H4 (cell line): ENCODE results near the gene POLA2. TPM values are rescaled to one million over a fixed set of nuclear protein-coding genes. Genes with fewer than 3 reads are reported as not detected.
"Not testable (repeated sequence)": the region's sequence is repeated elsewhere in the genome, so short reads cannot be mapped to it uniquely, and the experiment has no call there.

Experiments
- DNase-seq: peaks from one replicate; pipeline ENCODE4 v3.0.0-alpha.2; 2015; ENCODE audit warnings: low spot score
- total RNA-seq: library from RNA; depleted of rRNA; stranded (reverse); fragments of >200 nt; shearing (Covaris generic); gene quantifications from 2 replicates; pipeline ENCODE4 v1.2.3, GENCODE V29; 2014

Gene POLA2
- total RNA-seq, 1 experiment from 2014 or later = 40.9 TPM

DNA sequence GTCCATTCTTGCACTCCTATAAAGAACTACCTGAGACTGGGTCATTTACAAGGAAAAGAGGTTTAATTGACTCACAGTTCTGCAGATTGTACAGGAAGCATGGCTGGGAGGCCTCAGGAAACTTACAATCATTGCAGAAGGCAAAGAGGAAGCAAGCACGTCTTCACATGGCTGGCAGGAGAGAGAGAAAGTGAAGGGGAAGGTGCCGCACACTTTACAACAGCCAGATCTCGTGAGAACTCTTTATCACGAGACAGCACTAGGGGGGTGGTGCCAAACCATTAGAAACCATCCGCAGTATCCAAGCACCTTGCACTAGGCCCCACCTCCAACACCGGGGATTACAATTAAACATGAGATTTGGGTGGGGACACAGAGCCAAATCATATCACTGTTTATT is 19.4 kb upstream of the POLA2 start:
- DNase-seq = no peak

DNA sequence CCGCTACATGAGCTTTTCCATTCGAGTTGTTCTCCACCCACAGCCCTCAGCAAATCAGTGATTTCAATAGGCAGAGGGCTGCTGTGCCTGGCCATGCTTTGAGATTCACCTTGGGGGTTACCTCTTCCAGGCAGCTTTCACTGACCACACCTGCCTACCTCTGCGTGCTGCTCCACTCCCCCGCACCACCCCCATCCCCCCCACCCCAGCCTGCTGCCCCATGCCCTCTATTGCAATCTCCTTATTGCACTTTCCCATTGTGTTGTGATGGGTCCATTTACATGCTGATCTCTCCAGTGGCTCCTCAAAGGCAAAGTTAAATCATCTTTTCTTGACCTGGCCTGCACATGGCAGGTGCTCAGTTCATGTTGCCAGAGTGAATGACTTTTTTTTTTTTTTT is 18.0 kb upstream of the POLA2 start:
- DNase-seq = no peak

DNA sequence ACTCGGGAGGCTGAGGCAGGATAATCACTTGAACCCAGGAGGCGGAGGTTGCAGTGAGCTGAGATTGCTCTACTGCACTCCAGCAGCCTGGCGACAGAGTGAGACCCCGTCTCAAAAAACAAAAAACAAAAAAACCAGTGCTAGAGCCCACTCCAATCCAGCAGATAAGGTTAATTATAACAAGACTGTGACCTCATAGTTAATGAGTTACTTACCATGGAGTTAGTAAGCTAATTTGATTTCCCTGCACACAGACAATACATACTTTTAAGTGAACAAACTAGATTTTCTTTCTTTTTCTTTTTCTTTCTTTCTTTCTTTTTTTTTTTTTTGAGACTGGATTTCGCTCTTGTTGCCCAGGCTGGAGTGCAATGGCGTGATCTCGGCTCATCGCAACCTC is 16.7 kb upstream of the POLA2 start:
- not testable (repeated sequence) for DNase-seq

DNA sequence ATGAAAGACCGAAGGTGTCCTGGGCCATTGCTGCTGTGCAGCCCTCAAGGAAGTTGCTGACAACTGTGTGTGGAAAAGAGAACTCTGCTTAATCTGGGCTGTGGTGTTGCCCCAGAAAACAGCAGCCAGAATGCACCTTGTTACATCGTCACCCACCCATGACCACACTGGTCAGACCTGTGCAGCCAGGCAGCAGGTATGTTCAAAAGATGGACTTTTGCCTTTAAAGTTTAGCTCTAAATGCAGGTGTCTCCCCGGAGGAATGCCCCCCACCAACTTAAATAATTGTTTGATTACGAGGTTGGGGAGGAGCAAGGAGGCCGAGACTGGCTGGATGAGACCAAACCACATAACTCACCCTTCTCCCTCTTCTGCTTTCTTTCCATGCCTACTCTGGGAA is 15.3 kb upstream of the POLA2 start:
- no peak for DNase-seq

DNA sequence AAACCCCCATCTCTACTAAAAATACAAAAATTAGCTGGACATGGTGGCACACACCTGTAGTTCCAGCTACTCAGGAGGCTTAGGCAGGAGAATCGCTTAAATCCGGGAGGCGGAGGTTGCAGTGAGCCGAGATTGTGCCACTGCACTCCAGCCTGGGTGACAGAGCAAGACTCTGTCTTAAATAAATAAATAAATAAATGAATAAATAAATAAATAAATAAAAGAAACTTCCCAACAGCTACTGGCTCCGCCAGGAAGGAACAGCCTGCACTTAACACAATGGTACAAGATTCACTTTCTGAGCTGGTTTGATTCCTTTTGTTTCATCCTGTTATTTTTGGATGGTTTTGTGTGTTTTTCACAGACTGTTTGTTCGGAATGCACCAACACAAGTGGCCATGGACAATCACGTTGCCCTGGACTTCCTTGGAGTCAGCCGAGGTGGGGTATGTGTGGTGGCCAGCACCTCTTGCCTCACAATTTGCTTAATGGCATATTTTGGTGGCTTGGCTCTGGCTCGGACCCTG is 13.5 kb upstream of the POLA2 start:
- not testable (repeated sequence) for DNase-seq

DNA sequence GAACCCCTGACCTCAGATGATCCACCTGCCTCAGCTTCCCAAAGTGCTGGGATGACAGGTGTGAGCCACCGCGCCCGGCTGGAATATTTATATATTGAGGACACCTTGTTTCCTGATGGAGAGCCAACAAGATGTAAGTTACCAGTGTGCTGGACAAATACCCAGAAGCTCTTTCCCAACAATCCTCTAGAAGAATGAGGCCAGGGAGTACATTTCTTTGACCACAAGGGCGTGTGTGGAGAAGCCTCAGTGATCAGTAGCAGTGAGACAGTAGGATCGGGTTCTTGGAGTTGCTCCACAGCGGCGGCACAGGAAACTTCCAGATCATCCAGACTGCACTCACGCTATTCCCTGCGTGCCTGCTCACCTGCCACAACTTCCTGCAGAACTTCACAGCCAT is 10.3 kb upstream of the POLA2 start:
- no peak for DNase-seq

DNA sequence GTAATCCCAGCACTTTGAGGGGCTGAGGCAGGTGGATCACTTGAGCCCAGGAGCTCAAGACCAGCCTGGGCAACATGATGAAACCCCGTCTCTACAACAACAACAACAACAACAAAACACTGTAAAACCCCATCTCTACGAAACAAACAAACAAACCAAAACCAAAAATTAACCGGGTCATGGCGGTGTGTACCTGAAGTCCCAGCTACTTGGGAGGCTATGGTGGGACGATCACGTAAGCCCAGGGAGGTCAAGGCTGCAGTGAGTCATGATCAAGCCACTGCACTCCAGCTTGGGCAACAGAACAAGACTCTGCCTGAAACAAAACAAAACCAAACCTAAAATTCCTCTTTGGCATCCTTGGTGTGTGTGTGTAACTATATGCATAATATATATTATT is 7.0 kb upstream of the POLA2 start:
- DNase-seq = no peak

DNA sequence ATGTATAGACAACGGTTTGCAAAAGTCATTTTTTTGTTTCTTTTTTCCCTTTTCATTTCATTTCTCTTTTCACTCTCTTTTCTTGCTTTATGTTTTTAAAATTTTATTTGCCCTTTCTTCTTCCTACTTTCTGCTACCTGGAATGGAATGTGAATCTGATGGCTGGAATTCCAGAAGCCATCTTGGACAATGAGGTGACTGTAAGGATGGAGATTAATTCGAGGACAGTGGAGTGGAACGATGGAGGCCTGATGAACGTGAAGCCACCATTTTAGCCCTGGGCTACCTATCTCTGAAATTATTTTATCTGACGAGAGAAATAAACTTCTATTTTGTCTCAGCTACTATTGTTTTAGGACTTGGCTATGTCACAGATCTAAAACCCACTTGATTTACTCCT is 2.8 kb upstream of the POLA2 start:
- no peak for DNase-seq

DNA sequence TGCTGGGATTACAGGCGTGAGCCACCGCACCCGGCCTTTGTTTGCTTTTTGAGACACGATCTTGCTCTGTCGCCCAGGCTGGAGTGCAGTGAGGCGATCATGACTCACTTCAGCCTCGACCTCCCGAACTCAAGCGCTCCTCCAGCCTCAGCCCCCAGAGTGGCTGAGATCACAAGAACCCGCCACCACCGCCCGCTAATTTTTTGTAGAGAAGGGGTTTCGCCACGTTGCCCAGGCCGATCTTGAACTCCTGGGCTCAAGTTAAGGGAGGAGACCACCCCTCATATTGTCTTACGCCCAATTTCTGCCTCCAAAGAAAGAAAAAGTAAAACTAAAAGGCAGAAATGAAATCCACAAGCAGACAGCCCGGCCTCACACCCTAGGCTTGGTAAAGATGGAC is 1.5 kb upstream of the POLA2 start:
- DNase-seq = no peak

DNA sequence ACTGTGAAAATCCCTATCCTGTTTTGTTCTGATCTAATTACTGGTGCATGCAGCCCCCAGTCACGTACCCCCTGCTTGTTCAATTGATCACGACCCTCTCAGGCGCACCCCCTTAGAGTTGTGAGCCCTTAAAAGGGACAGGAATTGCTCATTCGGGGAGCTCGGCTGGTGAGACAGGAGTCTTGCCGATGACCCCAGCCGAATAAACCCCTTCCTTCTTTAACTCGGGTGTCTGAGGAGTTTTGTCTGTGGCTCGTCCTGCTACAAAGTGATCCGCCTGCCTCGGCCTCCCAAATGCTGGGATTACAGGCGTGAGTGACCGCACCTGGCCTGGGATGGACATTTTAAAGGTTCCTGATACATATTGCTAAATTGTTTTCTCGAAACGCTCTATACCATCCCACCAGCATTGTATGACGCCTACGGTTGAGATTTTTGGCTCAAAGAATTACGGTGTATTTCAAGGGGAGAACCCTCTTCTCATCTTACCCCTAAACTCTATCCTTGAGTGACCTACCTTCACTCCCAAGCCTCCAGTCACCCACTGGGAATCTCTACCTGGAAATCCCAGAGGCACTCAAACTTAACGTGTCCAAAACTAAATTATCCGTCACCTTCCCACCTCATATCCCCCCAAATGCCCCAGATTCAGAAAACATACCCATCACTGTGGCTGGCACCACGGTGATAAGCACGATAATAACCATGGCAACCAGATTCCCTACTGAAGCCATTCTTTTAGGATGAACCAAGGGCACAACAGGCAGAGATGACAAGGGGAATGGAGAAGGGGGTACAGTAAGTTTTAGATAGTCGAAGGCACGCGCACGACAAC is 789 bp upstream of the POLA2 start:
- DNase-seq = no peak

DNA sequence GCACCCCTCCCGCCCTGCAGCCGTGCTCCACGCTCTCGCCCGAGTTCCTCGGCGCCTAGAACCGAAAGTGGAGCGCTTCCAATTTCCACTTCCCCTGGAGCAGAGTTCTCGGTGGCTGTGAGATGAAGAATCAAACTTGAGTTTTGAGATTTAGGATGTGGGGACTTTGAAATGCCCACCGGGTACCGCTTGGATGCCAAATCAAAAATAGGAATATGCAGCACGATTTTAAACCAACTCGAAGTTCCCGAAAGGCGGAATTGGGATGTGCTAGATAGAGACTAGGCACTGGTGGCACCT is 569 bp downstream of the POLA2 start:
- DNase-seq = no peak

DNA sequence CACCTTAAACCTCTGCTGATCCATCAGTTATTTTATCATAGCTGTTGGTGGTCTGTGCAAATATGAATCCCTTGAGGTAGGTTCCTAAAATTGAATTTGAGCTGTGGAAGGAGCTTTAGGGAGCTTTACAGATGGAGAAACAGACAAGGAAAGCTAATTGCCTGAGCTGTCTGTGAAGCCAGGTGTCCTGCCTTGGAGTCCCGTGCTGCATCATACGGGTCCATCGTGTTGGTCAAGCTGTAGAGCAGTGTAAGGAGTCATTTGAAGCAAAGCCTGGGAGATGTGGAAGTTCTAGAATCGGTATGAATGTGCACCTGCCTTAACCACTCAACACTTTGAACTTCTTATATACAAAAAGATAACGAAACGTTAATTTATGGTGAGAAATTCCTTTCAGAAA is 1.0 kb downstream of the POLA2 start:
- no peak for DNase-seq

DNA sequence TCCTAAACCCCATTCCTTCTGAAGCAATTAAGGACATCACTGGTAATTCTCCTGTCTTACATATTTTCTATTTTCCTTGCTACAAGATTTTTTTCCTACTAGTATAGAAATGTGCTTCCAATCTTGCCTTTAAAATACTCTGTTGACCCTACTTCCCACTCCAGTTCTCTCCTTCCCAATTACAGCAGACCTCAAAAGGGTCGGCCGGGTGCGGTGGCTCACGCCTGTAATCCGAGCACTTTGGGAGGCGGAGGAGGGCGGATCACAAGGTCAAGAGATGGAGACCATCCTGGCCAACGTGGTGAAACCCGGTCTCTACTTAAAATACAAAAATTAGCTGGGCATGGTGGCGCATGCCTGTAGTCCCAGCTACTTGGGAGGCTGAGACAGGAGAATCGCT is 3.0 kb downstream of the POLA2 start:
- DNase-seq = not testable (repeated sequence)

DNA sequence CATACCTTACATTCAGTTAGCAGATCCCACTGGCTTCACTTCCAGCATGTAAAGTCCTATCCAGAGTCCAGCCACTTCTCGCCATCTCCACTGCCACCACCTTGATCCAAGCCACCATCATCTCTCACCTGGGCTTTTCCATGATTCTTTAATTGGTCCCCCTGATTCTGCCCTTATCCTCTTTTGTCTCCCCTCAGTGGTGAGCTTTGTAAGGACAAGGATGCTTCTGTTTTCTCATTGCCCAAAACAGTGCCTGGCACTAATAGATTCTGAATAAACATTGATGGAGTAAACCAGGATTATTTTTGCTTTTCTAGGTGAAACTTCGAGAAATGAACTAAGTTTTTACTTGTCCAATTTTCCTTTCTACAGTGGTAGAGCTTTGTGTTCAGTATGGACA is 4.4 kb downstream of the POLA2 start:
- DNase-seq = no peak

DNA sequence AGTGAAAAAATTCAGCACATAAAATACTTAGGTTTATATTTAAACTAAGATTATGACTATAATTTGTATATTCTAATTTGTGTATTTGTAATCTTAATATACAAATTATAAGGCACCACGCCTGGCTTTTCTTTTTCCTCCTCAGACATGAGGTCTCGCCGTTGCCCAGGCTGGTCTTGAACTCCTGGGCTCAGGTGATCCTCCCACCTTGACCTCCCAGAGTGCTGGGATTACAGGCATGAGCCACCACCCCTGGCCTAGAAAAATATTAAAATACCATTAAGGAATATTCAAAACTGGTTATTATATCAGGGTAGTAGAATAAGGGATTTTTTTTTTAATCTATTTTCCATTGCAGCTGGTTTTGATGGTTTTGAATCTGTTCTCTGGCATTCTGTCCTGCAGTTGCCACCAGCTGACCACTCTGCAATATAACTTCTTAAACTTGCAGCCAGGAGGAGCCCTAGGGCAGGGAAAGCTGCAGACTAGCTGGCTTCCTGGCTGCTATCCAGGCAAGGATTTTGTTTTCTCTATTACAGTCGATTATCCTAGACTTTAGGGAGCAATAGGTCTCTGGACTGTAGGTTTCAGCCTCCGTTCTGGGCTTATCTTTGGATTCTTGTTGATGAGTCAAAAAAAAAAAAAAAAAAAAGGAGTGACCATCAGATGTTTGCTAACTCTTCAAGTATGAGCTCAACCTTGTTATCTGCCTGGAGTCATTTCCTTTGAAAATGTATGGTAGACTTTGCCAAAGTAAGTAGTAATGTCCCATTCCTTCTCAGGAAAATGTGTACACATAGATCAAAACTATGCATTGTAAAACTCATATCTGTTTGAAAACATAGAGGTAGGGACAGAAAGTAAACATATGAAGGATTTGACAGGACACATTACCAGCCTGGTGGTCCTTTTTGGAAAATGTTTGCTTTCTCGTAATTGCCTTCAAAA is 13.2 kb downstream of the POLA2 start:
- DNase-seq = peak; percentile 63

DNA sequence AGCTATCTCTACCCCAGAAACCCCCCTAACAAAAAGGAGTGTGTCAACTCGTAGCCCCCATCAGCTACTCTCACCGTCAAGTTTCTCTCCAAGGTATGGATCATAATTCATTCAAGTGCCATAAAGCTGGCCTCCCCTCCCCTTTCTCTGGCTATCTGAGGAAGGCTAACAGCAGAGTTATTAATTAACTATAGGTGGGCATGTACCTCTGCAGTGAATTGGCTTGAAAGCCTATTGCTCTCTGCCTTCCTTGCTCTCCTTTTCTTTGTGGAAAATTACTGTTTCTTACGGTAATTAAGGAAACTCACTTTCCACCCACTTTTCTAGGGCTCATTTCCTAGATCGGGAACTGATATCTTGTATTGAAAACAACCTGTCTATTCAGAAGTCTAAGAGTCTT is 14.1 kb downstream of the POLA2 start:
- DNase-seq = no peak

DNA sequence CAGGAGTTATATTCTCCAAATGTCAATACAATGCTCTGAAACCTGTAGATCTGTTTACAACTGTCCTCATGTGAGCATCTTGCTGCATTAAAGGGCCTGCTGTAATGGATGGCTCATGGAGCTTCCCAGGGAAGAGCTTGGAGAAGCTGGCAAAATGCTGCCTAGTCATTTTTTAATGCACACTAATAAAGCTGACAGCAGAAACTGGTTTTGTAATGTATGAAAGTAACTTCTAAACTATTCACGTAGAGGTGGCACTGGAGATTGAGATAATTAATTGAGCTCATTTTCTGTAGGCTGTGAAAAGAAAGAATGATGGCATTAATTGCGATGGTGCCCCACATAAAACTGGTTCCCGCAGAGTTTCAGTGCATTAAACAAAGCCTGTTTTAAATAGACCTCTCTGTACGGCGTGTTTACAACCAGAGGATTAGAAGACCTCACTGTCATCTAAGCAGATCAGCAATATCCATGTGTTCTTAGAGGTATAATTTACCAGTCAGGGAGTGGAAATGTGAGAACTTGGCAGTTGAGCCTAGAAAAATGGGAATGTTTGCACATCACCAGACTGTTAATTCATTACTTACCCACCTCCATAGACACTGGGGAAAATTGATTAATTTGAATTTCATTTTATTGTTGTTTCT is 16.0 kb downstream of the POLA2 start:
- DNase-seq = no peak

DNA sequence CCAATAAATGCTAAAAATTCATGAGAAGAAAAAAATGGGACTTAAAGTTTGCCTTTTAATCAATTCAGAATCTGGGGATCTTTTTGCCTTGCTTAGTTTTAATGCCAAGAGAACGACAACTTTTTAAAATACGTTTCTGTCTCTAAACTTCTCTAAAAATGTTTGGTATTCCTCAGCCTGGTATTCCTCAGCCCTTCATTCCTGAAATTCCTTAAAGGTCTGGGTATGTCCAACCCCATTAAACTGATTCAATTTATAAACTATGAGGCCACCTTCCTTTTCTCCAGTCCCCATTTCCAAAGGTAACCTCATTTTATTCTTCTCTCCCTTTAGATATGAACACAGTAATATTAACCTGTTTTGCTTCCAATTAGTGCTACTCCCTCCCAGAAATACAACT is 16.6 kb downstream of the POLA2 start:
- no peak for DNase-seq

DNA sequence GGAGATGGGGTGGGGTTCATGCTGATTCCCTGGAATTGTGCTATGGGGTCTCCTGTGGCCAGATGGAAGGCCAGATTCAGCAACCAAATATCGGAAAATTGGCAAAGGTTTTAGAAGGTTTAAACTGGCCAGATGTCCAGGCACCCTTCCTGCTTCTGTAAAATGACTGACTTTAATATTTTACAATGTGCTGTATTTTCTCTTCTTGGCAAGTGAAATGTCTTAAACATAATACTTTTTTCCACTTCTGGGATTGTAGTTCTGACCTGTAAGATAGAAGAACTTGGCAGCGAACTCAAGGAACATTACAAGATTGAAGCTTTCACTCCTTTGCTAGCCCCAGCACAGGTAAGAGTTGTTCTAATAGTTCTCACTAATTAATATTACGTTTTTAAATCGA is 17.5 kb downstream of the POLA2 start:
- no peak for DNase-seq

DNA sequence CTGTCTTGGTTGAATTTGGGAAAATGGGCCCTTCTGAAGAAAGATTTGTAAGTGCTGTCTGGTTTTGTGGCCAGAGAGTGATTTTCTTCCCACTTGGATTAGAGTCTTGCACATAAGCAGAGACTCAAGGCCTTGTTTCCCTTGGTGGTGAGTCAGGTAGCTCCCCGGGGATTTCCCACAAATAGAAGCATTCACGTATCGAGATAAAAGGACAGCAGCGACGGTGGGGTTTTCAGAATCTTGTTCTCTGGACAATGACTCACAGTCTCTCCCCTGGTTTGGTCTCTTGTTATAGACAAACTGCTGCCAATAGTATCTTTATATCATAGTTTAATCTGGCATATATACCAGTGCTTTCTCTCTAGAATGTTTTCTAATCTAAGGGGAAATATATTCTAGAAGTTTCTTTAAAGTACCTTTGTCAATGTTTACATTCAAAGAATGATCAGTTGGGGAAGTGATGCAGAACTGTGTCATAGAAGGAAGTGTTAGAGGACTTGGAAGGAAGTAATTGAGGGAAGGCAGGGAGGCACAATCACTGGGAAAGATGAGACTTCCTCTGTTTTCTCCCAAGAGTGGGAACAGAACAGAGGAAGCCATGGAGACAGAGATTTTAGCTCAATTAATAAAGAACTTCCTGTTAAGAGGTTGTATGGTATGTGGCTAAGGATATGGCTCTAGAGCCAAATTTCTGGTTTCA is 18.1 kb downstream of the POLA2 start:
- peak; percentile 38 for DNase-seq

DNA sequence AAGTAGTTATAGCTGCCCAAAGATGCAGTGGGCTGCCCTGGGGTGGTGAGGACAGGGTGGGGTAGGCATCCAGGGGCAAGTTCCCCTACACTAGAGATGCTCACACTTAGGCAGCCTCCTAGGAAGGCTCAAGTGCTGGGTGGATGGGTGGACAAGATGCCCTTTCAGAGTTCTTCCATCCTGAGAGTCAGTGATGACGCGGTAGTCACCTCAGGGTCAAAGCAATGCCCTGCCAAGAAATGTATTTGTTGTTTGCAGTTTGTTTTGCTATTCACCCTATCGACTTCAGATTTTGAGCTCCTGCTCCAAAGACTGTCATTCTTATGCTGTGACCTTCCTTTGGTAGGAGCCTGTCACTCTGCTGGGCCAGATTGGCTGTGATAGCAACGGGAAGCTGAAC is 18.9 kb downstream of the POLA2 start:
- DNase-seq = no peak

DNA sequence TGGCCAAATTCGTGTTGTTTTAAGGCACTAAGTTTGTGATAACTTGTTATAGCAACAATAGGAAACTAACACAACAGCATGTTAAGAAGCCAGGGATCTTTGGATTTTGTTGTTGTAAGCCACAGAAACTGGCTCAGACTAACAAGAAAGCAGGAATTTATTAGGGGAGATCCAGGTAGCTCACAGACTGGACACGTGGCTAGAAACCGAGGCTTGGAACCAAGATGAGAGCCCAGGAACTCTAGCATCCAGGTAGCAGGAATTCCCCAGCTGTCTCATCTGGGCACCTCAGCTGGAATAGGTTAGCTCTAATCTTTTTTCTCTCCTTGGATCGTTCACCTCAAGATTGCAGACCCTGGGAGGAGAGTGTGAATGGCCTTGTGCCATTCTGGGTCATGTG is 24.9 kb downstream of the POLA2 start:
- DNase-seq = no peak
